HT1080 (cell line): ENCODE measurements around the gene TACR2. TPM values are rescaled to one million over a fixed set of nuclear protein-coding genes. Genes with fewer than 3 reads are reported as not detected.
"Not testable (repeated sequence)": the region's sequence is repeated elsewhere in the genome, so short reads cannot be mapped to it uniquely, and the experiment has no call there.

Source experiments
- DNase-seq: peaks from one replicate; pipeline ENCODE4 v3.0.0-alpha.2; 2015; ENCODE audit warnings: low read depth
- total RNA-seq: library from RNA; depleted of rRNA; stranded (reverse); fragments of >200 nt; shearing (Covaris generic); gene quantifications from 2 replicates; pipeline ENCODE4 v1.2.3, GENCODE V29; 2014

Gene TACR2
- total RNA-seq, 1 experiment from 2014 or later: not detected

DNA sequence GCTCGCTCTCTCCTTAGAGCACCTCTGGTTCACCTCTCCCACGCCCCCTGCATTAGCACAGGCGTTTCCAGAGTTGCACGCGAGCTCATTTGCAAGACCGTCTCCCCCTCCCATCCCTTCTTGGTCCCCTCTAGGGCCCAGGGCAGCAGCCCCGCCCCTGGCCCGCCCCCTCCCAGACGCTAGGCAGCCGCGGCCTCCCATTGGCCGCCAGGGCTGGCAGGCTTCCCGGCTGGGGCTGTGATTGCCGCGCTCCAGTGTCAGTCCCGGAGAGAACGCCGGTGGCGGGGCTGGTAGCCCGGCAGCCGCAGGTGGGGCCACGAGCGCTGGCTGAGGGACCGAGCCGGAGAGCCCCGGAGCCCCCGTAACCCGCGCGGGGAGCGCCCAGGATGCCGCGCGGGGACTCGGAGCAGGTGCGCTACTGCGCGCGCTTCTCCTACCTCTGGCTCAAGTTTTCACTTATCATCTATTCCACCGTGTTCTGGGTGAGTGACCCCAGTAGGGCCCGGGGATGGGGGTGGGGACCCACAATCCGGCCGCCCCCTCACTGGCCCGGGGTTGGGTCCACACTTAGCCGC, 34.6 kb upstream of the TACR2 start, which contains the start of gene TSPAN15:
TSPAN15 (plus strand) TSS at position 257 of the 575 bp plus-strand sequence; CDS start at position 387, 130 bp downstream.
- no peak for DNase-seq

DNA sequence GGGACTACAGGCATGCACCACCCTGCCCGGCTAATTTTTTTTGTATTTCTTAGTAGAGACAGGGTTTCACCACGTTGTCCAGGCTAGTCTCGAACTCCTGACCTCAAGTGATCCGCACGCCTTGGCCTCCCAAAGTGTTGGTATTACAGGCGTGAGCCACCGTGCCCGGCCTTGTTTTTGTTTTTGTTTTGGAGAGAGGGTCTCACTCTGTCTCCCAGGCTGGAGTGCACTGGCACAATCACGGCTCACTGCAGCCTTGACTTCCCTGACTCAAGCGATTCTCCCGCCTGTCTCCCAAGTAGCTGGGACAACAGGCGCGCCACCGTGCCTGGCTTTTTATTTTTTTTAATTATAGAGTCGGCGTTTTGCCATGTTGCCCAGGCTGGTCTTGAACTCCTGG, 33.7 kb upstream of the TACR2 start:
- DNase-seq: not testable (repeated sequence)

DNA sequence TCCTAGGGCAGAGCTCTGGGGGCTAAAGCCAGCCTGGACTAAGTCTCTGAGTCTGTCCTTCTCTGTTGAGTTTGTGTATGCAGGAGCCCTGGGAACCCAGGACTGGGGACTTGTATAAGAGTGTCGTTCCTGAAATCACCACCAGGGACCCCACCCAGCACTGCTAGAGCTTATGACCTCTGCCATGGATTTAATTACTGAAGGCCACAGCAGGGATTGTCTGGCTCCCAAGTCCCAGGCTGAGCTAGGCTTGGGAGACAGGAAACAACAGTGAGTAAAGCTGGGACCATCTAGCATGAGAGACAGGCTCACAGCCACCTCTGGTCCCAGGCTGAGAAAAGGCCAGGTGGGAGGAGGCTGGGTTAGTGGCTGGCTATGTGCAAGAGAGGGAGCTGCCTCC, 33.1 kb upstream of the TACR2 start:
- peak; percentile 80 for DNase-seq

GRCh38 chr10:69446650-69447151, 30.0 kb upstream of the TACR2 start:
- DNase-seq: peak; percentile 95

DNA sequence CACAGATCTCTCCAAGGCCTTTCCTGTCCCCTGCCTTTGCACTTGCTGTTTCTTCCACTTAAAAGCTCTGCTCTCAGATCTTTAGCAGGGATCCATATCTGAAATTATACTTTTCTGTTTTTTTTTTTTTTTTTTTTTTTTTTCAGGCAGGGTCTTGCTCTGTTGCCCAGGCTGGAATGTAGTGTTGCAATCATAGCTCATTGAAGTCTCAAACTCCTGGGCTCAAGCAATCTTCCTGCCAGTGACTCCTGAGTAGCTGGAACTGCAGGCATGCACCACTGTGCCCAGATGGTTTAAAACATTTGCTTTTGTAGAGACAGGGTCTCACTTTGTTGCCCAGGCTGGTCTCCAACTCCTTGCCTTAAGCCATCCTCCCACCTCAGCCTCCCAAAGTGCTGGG, 29.5 kb upstream of the TACR2 start:
- no peak for DNase-seq

- no peak for DNase-seq
Measured at GRCh38 chr10:69445041-69445440, 28.3 kb upstream of the TACR2 start.

GRCh38 chr10:69443354-69443753, 26.6 kb upstream of the TACR2 start:
- DNase-seq: no peak

- peak; percentile 34 for DNase-seq
Measured at GRCh38 chr10:69439813-69440506, 23.2 kb upstream of the TACR2 start.

- peak; percentile 37 for DNase-seq
Measured at GRCh38 chr10:69439350-69439739, 22.6 kb upstream of the TACR2 start.

DNA sequence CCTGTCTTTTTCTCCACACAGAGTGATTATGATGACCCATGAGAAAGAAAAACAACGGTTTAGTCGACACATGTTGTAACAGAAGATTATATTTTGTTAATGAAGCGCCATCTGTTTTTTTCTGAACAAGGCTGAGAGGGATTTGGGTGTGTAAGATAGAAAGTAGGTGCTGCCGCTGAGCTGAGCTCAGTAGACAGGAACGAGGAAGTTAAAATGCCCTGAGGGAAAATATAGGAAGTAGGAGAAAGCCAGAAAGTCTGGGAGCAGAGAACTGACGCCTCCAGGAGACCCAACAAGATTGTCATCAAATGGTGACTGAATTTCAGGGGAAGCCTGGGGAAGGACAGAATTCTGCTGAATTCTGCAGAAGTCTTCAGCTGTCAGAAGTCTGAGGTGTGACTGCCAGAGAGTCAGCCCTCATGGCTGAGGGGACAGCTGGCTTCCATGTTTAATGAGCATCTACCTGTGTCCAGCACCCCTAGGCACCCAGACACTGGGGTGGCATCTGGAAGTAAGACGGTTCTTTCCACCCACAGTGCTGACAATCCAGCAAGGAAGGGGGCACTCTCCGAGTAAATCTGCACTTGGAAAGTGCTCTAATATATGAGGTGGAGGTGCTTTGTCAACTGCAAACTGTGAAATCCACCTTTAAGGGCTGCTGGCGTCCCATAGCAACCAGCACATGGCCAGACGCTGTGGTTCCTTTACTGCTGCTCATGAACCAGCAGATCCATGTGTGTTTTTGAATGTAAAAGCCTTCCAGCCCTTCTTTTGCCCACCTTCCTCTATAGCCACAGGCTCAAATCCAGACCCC, 22.0 kb upstream of the TACR2 start:
- peak; percentile 39 for DNase-seq

DNA sequence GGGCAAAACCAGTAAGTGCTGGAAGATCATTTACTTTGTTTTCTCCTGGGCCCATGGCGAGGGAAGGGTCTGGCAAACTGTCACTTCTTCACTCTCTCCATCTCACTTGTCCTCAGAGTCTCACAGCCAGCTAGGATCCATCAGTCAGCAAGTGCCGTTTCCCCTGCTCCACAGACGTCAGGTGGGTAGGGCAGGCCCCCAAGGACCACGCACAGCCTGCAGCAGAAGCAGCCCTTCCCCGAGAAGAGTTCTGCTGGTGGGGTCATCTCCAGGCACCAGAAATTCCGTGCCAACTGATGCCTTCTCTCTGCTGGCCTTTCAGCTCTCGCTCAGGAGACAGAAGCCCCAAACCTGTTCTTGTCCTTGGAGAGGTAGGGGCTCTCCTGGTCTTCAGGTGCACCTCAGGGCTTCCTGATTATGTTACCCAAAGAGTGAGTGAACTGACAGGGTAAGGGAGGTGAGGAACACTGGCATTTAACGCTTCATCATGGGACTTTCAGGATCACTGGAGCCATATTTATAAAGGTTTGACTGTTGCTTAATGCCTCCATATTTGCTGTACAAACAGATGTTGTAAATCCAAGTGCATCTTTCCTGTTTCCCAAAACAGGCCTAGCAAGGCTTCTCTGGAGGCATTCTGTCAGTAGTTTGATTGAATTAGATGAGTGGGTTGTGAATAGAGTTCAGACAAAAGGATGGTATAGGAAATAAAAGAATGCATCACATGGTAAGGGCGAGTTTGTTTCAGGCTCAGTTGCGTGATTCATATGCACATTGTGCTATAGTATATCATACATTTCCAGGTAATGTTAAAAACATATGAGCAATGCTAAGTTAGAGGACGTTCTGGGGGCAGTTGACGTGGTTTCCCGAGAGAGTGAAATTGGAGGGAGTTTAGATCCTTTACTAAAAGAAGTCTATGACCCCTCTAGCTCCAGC, 20.9 kb upstream of the TACR2 start:
- DNase-seq: no peak

DNA sequence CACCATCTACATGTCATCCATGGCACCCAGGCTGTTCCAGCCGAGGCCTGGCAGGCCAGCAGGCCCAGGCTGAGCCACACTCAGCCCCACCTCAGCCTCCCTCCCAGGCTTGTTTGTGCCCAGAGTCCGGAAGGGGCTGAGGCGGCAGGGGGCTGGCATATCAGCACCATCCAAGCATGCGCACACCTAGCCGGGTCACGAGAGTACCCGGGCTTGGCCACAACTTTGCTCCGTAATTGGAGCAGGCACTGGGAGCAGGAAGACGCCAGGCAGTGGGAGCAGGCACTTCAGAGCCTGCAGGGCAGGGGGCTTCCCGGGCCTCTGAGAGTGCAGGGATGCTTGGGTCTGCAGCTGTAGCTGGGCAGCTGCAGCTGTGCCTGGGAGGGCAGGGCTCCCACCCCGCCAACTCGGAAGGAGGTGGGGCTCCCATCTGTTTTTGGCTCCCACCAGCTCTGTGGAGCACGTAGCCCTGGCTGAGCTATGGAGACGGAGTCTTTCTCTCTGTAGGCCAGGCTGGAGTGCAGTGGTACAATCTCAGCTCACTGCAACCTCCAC, 19.3 kb upstream of the TACR2 start:
- no peak for DNase-seq

- no peak for DNase-seq
Measured at GRCh38 chr10:69434926-69435325, 18.2 kb upstream of the TACR2 start.

- no peak for DNase-seq
Measured at GRCh38 chr10:69434169-69434568, 17.5 kb upstream of the TACR2 start.

GRCh38 chr10:69428165-69428564, 11.4 kb upstream of the TACR2 start:
- no peak for DNase-seq

DNA sequence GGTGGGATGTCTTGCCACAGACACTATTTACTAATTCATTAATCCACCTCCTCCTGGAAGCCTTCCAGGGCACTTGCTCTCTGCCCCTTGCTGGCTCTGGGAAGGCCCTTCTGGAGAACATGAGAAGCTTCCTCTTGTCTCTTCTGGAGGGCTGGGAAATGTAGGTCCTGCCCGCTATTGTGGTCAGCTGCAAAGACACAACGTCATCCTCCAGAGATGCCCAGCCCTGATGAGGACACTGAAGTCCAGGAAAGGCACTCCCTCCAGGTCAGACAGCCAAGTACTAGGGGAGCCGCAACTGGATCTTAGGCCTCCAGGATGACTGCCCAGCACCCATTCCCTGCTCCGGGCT, 9.6 kb upstream of the TACR2 start:
- DNase-seq: no peak

DNA sequence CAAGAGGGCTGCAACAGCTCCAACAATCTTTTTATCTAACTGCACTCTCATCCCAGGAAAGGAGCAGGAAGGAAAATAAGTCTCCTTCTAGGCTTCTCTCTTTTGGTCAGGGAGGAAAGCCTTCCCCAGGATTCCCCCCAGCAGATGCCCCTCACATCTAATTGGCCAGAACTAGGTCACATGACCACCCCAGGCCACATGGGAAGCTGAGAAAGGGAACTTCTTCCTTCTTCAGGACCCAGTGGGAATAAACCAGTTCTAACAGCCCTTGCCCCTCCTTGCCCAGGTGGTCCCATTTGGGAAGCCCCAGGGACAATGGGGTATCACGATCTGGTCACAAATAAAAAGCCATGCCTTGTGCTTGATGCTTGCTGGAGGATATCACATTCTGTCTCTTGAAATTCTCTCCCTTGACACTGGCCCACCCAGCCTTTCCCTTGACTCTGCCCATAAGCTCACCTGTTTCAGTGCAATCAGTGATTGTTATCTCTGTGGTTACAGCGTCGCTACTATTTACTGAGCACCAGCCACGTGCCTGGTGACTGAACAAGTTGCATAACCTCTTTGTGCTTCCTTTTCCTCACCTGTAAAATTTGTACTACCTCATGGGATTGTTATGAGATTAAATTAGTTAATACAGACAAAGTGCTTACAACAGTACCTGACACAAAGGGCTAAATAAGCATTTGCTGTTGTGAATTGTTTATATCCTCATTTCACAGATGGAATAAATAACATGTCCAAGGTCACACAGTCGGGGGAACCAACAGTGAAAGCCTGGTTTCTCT, 9.0 kb upstream of the TACR2 start:
- no peak for DNase-seq

DNA sequence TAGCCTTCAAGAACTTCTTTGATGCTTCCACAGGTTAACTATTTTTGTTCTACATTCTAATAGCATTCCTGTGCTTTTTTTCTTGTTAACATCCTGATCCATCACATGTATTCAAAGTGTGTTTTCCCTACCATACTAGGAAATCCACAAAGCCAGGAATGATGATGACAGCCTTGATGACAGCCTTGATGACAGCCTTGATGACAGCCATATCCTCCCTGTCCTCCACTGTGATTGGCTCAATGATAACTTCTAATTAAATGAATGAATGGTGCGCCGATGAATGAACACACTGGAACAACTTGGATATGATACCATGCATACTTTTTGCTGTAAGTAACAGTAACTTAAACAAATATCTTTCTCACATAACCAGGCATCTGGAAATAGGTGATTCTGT, 8.3 kb upstream of the TACR2 start:
- no peak for DNase-seq

DNA sequence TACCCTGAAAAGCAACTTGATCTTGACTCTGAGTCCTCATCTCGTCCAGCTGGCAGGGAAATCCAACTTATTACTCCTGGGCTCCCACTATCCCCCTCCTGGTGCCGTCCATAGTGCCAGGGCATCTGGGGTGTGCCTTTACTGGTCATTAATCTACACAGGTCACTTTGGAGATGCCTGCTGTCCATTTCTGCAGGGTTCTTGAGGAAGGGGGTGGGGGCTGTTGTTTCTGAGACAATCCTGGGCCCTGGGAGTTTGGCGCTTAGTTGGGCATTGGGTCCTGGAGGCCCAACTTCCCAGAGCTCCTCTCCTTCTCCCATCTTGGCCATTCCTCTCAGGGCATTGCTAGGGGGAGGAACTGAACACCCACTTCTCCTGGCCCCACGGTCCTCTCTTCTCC, 6.0 kb upstream of the TACR2 start:
- no peak for DNase-seq
